Left colon (tissue), 2 donors: ENCODE measurements around the gene WHAMM. TPM values are rescaled to one million over a fixed set of nuclear protein-coding genes. Genes with fewer than 3 reads are reported as not detected.
"Not testable (repeated sequence)": the region's sequence is repeated elsewhere in the genome, so short reads cannot be mapped to it uniquely, and the experiment has no call there.

Source experiments
- ATAC-seq: fragments of 200-7000 bp; cut with Tn5 transposase; one replicate; pipeline ENCODE4 v1.9.1; 2020; ENCODE audit warnings: mild to moderate bottlenecking, moderate library complexity
- DNase-seq, 2 donors: peaks; one replicate each; pipeline ENCODE4 v3.0.0-alpha.2; 2020
- intact Hi-C, 2 donors: fragments of 100-400 bp; cut with DNase I in 1 of 2; cut with micrococcal nuclease in 1 of 2; formaldehyde crosslinking; loops; one replicate each; pipeline versions ENCODE4 v1.11.2 to v1.14.0; 2022; cut with DNase I, micrococcal nuclease
- total RNA-seq, 2 donors: library from RNA; stranded (reverse); fragmentation: NEBNext Ultra II Directional; extraction: Animal tissue kit (Norgen Biotek cat#: 25700); gene quantifications; one replicate each; pipeline ENCODE4 v1.2.1, GENCODE V29; 2021
- donor health status: DM: no; HTN: no; CAD: no.
- donor health status: DM: yes; HTN: yes; CAD: no.

WHAMM gene
- total RNA-seq, 2 donors from 2014 or later = 9.1 to 11.3 TPM

DNA sequence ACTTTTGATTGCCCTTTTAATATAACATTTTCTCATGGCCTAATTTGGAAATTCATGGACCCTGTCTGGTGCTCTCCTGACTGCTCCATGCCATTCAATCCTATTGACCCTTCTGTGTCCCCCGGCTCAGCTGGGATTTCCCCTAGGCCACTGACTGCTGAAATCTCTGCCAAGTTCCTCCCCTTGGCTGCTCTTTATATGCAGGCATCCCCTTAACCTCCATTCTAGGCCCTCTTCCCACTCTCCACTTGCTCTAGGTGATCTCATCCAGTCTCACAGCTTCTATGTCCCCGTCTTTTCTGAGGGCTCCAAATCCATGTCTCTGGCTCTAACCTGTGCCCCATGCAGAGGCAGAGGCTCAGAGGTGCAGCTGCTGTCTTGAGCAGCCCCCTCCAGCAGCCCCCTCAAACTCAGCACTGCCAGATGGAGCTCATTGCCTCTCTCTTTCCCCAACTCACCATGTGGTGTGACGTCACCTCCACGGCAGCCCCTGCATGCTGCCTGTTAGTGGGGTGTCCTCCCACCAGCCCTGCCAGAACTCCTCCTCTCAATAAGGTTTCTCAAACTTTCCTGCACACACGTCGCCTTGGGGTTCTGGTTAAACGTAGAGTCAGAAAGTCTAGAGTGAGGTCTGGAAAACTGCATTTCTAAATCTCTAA, 10.1 kb upstream of the WHAMM start:
- no peak for DNase-seq
- ATAC-seq = no peak
- intact Hi-C loops = no loop called here

DNA sequence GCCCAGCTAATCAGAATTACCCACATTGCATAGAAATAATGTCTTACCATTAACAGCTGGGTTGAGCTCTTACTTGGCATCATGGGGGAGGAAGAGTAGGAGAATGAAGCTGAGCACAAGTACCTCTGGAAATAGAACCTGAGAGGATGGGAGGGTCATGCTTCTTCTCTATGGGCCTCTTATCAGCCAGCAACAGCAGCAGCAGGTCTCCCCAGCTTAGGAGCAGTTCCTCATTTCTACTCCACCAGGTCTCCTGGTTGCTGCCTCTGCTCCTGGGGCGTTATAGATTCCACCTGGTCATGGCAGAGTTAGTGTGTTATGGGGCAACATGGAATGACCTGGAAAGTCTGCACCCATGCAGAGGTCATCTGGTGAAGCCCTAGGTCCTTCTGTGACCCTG, 6.9 kb upstream of the WHAMM start:
- no peak for ATAC-seq
- intact Hi-C loops = no loop called here
- DNase-seq = no peak

DNA sequence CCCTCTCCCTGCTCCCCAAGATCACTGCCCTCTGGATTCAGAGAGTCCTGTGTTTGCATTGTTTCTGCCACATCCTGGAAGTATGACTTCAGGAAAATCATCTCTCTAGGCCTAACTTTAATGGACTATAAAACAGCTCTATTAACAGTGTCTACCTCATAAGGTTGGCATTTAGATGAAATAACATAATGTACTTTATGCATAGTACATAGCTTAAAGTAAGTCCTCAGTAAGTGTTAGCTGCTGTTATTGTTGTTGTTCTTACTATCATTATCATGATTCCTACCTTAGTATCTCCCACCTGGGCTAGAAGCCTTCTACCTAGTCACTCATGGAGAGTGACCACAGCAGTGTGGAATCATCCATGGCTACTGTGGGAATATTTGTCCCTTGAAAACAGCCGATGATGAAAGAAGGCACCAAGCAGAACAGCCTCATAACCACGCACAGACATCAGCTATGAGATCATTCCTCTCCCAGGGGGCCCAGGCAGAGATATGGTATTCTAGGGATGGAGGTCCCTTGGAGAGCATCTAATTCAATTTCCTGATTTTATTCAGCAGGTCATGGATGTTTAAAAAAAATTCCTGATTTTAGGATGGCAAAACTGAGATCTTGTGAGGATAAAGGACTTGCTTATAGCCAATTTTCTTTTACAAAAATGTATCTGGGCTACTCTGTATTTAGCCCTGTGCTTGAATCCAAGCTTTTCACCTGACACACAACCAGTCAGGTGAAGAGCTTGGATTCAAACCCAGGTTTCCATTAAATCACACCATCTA, 5.4 kb upstream of the WHAMM start:
- DNase-seq (no peak), ATAC-seq (no peak)
- intact Hi-C loops = no loop called here

DNA sequence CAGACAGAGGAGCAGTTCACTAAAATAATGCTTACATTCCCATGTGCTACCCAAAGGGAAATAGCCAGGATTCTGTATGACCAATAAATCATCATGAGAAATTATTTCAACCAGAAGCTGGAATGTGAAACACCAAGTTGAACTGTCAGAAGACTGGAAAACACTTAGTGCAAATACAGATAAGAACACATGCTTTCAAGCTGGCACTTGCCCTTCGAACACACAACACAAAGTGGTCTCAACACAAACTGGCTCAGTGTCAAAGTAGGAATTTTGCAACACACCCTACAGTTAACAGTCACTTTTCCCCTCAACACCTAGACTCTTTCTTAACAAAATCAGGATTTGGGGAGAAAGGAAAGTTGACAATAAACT, 4.9 kb upstream of the WHAMM start:
- ATAC-seq (no peak), DNase-seq (no peak)
- intact Hi-C loops = no loop called here

DNA sequence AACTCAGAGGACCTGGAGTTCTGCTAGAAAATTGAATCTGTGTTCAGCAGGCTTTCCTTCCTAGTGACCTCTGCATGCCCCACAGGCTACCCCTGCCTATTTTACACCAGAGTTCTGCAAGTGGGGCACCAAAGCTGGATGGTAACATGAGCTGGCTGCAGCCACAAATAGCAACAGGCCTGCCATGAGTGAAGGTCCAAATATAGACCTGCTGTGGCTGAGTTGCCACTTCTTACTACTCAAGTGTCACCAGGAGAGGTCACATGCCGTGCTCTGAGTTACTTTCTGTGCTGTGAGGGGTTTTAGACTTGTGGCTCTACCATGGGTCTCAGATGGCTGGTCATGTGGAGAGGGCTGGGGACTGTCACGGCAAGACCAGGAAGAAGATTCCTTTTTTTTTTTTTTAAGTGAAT, 3.4 kb upstream of the WHAMM start, which contains the start of gene FSD2:
Gene FSD2, minus strand, starts transcription at position 76 of the 413 bp plus-strand sequence. CDS start 18,679 bp downstream, outside the sequence.
- DNase-seq (no peak), ATAC-seq (no peak)
- intact Hi-C loops = no loop called here

DNA sequence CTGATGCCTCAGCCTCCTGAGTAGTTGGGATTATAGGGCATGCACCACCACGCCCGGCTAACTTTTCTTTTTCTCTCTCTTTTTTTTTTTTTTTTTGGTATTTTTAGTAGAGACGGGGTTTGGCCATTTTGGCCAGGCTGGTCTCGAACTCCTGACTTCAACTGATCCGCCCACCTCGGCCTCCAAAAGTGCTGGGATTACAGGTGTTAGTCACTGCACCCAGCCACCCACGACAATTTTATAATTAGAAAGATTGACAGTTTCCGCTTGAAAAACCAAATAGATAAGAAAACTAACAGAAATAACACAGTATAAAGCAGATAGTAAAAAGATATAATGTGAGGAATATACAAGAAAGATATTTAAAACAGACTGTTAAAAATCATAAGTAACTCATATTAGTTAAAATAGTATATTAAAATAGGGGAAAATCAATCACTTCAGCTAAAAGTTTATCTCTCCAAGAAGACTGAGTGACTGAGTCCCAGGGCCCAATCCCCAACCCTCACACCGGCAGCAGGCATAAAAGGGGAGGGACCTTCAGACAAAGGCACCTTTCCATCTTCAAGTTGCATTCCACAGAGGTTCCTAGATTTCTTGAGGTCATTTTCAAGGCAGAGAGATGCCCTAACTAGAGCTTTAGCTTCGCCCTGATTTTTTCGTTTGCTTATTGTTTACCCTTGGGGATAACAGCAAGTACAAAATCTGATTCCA, 1.4 kb upstream of the WHAMM start:
- ATAC-seq (no peak), DNase-seq (no peak)
- intact Hi-C loops = no loop called here

DNA sequence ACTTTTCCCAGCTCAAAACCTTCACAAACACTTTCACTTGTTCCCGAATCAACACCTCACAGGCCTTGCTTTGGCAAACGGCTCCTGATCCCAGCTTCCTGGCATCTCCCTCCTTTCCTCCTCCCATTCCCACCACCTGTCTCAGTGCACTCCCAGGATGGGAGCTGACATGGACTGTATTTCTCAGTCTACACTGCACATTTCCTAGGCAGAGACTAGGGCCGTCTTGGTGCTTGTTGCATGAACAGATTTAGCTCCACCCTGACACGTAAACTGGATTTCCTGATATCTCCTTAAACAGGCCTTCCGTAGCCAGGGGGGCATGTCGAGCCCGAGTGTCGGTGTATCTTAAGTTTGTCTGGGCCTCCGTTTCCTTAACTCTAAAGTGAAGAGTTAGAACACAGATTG, 790 bp upstream of the WHAMM start:
- DNase-seq (peak in 1 of 2 donors; percentile 19), ATAC-seq (peak; percentile 23)
- intact Hi-C loops = no loop called here

DNA sequence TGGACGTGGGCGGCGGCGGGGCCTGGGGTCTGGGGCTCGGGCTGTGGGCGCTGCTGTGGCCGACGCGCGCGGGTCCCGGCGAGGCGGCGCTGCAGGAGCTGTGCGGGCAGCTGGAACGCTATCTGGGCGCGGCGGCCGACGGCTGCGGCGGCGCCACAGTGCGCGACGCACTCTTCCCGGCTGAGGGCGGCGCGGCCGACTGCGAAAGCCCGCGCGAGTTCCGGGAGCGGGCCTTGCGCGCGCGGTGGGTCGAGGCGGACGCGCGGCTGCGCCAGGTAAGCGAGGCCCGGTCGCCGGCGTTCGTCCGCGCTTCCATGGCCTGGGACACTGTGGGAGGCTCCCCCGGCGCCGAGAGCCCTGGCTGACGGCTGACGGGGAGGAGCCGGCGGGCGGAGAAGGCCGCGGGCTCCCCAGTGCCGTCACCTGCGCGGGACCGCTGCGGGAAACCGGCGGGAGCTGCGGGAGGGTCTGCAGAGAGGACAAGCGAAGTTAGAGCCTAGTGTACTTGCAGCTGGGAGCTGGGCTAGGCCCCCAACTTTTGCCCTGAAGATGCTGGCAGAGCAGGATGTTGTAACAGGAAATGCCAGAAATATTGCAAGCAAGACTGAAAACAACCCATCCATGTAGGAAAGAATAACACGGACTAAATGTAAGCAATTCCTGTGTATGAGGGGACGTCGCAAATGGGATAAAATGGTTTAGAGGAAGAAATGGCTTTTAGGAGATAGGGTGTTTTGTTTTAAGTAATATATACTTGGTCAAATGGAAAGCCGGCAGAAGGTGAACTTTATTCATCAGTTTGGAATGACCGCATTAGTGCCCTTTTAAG, 847 bp downstream of the WHAMM start:
- ATAC-seq = peak; percentile 46
- intact Hi-C loops = no loop called here
- peak; percentile 27 to 52 for DNase-seq

DNA sequence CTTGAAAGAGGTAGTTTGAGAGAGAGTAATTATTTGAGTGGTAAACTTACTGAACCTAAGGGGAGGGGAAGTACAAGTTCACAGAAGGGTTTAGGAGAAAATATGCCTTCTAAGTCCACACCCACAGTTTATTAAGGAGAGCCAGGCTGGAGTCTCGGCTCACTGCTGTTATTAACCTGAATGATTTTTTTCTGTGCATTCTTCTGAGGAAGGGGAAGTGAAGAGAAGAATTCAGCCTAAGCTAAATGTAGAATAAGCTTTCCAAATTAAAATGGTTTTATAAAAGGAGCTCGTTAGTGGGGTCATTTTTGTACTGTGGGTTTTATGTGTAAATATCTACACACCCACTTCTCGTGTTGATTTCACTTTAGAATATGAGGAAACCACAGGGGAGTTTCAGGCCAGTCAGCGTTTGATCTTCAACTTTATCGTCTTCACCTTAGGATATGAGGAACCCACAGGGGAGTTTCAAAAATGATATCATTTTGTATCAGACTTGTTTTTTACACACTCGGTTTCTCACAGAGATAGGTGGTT, 1.5 kb downstream of the WHAMM start:
- DNase-seq = no peak
- ATAC-seq = no peak
- intact Hi-C loops = no loop called here

DNA sequence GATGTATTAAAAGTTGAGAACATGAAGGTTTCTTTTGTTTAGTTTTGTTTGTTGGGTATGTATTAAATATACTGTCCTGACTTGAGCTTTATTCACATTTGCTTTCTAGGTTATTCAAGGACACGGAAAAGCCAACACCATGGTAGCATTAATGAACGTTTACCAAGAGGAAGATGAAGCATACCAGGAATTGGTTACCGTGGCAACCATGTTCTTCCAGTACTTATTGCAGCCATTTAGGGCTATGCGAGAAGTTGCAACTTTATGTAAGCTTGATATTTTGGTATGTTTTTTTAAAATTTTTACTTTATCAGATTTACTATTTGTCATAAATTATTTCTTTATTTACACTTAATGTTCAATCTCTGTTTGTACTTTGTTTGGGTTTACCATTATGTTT, 3.6 kb downstream of the WHAMM start:
- no peak for ATAC-seq
- no peak for DNase-seq
- intact Hi-C loops = no loop called here

DNA sequence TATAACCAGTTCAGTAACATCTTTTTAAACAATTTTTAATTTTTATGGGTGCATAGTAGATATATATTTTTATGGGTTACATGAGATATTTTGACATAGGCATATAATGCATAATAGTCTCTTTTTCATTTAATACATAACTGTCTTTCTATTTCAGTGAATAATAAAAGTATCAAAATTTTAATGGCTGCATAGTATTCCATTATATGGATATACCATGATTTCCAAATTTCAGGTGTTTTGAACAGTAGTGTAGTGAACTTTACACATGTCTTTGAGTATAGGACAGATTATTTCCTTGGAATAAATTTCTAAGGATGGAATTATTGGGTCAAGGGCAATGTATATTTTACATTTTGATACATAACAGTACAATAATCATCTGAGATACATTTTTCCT, 10.7 kb downstream of the WHAMM start:
- intact Hi-C loops = no loop called here
- no peak for DNase-seq
- no peak for ATAC-seq

DNA sequence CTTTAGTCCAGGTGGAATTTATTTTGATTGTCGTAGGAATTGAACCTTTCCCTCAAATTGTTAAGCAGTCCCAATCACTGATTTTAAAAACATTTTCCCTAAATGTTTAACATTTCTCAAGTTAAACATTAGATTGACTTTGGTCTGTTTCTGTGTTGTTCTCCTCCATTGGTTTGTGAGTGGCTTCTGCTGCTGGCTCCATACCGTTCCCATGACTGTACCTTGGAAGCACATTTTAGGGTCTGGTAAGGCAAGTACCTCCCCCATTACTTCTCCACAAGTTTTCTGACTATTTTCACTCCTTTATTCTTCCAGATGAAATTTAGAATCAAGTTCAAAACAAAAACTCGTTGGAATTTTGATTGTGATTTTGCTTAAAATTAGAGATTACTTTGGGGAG, 12.0 kb downstream of the WHAMM start:
- DNase-seq, ATAC-seq, intact Hi-C loops: not testable (repeated sequence)

DNA sequence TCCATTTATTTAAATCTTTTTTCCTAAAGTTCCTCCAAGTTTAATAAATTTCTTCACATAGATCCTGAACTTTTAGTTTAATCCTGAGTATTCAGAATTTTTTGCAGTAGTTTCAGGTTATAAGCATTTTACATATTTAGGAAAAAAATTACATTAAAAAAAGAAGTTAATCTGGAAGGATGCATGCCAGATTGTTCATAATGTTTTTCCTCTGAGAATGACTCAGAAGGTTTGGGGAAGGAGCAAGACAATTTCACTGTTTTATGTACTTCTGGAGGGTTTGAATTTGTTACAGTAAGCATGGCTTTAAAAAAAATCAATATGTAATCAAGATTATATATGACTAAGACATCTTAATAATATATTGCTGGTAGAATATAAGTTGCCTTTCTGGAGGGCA, 12.4 kb downstream of the WHAMM start:
- ATAC-seq, intact Hi-C loops, DNase-seq: not testable (repeated sequence)

DNA sequence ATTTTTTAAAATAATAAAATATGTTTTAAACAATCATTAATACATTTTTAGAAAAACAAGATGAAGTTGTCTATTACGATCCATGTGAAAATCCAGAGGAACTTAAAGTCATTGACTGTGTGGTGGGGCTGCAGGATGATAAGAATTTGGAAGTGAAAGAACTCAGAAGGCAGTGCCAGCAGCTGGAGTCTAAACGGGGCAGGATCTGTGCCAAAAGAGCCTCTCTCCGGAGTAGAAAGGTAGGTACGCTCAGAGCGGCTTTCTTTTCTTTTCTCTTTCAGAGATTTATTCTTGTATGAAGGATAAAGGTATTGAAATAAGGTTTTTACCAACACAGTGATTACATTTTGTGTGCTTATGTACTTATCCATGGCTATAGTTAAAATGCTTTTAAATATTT, 13.6 kb downstream of the WHAMM start:
- intact Hi-C loops = no loop called here
- ATAC-seq = no peak

DNA sequence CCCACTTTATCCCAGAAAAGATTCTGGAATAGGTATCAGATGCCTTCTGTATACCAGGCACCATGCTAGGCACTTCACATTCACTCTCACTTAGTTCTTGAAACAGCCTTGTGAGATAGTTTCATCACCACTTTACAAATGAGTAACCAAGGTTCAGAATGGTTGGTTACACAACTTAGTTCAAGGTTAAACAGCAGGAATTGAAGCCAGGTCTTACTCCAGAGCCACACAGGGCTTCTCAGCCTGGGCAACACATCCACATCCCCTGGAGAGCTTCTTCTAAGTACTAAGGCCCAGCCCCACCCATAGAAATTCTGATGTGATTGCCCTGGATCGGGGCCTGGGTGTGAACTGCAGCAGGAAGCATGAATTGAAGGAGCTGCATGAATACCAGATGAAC, 18.6 kb downstream of the WHAMM start:
- intact Hi-C loops = no loop called here
- no peak for DNase-seq
- ATAC-seq = peak; percentile 31

More for the DNA sequence above, 13.6 kb downstream of the WHAMM start:
- no peak for DNase-seq

DNA sequence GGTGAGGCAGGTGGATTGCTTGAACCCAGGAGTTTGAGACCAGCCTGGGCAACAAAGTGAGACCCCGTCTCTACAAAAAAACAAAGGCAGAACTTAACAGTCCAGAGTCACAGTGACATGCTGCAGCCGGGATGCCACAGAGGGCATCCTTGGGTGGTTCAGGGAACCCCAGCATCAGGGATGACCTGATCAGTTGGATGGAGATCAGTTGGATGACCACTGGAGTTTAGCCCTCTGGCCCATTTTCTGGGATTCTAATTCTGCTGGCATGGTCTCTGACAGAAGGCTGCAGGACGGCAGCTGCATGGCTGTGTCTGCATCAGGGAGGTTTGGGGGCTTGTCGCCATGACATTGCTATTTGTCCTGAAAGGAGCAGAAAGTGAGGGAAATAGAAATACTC, 19.8 kb downstream of the WHAMM start:
- intact Hi-C loops = no loop called here
- ATAC-seq (no peak), DNase-seq (no peak)

DNA sequence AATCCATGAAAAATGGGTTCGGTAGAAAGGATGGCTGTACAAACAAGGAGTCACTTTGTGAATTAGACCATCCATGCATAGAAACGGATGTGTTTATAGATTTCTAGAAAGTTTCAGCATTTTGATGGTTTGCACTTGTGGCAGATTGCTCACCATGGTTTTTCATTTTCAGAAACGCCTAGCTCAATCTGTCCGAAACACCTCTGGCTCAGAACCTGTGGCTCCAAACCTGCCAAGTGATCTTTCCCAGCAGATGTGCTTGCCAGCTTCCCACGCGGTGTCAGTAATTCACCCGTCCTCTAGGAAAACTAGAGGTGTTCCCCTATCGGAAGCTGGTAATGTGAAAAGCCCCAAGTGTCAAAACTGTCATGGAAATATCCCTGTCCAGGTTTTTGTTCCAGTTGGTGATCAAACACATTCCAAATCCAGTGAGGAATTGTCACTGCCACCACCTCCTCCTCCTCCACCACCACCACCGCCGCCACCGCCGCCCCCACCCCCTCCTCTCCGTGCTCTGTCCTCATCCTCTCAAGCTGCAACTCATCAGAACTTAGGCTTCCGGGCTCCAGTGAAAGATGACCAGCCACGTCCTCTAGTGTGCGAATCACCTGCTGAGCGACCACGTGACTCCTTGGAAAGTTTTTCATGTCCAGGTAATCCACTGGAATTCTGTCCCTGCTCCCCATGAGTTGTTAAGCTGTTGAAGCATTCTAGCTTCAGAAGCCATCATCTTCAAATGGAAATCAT, 21.2 kb downstream of the WHAMM start:
- ATAC-seq = no peak
- no peak for DNase-seq
- intact Hi-C loops = no loop called here
